HG02610 (cell line): Measurements from ENCODE around the gene MTRF1.
"Not testable (repeated sequence)": the region's sequence is repeated elsewhere in the genome, so short reads cannot be mapped to it uniquely, and the experiment has no call there.

Experiments used
- ATAC-seq: cut with Tn5 transposase; IDR thresholded peaks from one replicate; pipeline ENCODE4 v1.9.1; 2021; ENCODE audit warnings: mild to moderate bottlenecking, moderate library complexity; ENCODE audit not compliant: unreplicated experiment

MTRF1 gene

GRCh38 chr13:41284512-41285288 is 21.3 kb upstream of the MTRF1 start:
- ATAC-seq, result no peak

- ATAC-seq, result no peak
Measured at GRCh38 chr13:41282129-41282571, 18.8 kb upstream of the MTRF1 start.

GRCh38 chr13:41279156-41279555 is 15.8 kb upstream of the MTRF1 start:
- ATAC-seq, result not testable (repeated sequence)

GRCh38 chr13:41276824-41277223 is 13.4 kb upstream of the MTRF1 start:
- ATAC-seq, result no peak

GRCh38 chr13:41274881-41275280 is 11.5 kb upstream of the MTRF1 start:
- ATAC-seq, result no peak

- no peak for ATAC-seq
Measured at GRCh38 chr13:41273831-41274441, 10.6 kb upstream of the MTRF1 start.

- ATAC-seq, result no peak
Measured at GRCh38 chr13:41271456-41272285, 8.3 kb upstream of the MTRF1 start.

- ATAC-seq, result no peak
Measured at GRCh38 chr13:41268764-41269163, 5.4 kb upstream of the MTRF1 start.

GRCh38 chr13:41267106-41267505 is 3.7 kb upstream of the MTRF1 start:
- no peak for ATAC-seq

- ATAC-seq, result no peak
Measured at GRCh38 chr13:41259875-41260501, 3.4 kb downstream of the MTRF1 start.

- no peak for ATAC-seq
Measured at GRCh38 chr13:41257535-41257934, 5.8 kb downstream of the MTRF1 start.

- ATAC-seq, result no peak
Measured at GRCh38 chr13:41254902-41255301, 8.5 kb downstream of the MTRF1 start.

- no peak for ATAC-seq
Measured at GRCh38 chr13:41250993-41251392, 12.4 kb downstream of the MTRF1 start.

GRCh38 chr13:41246969-41247680 is 16.3 kb downstream of the MTRF1 start:
- no peak for ATAC-seq

- no peak for ATAC-seq
Measured at GRCh38 chr13:41244556-41244955, 18.8 kb downstream of the MTRF1 start.

GRCh38 chr13:41241626-41242025 is 21.8 kb downstream of the MTRF1 start:
- no peak for ATAC-seq

- ATAC-seq, result no peak
Measured at GRCh38 chr13:41236369-41236768, 27.0 kb downstream of the MTRF1 start.

GRCh38 chr13:41232578-41233480 is 30.5 kb downstream of the MTRF1 start:
- no peak for ATAC-seq

- peak; percentile 58 for ATAC-seq
Measured at GRCh38 chr13:41231786-41232185, 31.6 kb downstream of the MTRF1 start.
